ENCODE measurements around the gene FHAD1.

The FHAD1 gene

GRCh38 chr1:15442119-15442518 is 195.1 kb downstream of the FHAD1 start:
- ATAC-seq, result no peak
- TF ChIP-seq ZFP3 (CRISPR knock-in tag; IDR thresholded peaks at IDR 0.05) (no peak), CSRNP3 (CRISPR knock-in tag; IDR thresholded peaks at IDR 0.05) (no peak), TSHZ2 (CRISPR knock-in tag; IDR thresholded peaks at IDR 0.05) (no peak), TOX (CRISPR knock-in tag; IDR thresholded peaks at IDR 0.05; ENCODE audit: borderline replicate concordance) (no peak), BACH2 (CRISPR knock-in tag; IDR thresholded peaks at IDR 0.05; ENCODE audit: borderline replicate concordance) (no peak), CSDC2 (CRISPR knock-in tag; IDR thresholded peaks at IDR 0.05) (no peak), PPARA (CRISPR knock-in tag; IDR thresholded peaks at IDR 0.05; ENCODE audit: borderline replicate concordance) (no peak), ARNTL (CRISPR knock-in tag; IDR thresholded peaks at IDR 0.05; ENCODE audit: borderline replicate concordance, low read depth) (no peak)

- TF ChIP-seq PATZ1 (CRISPR knock-in tag; IDR thresholded peaks at IDR 0.05; ENCODE audit: borderline replicate concordance) (no peak), POU6F1 (CRISPR knock-in tag; IDR thresholded peaks at IDR 0.05; ENCODE audit: borderline replicate concordance, low read depth) (no peak), TOX (CRISPR knock-in tag; IDR thresholded peaks at IDR 0.05; ENCODE audit: borderline replicate concordance) (no peak), GLIS3 (CRISPR knock-in tag; IDR thresholded peaks at IDR 0.05) (no peak), ZNF565 (CRISPR knock-in tag; conservative IDR thresholded peaks at IDR 0.05; ENCODE audit: low read depth) (no peak), PPARA (CRISPR knock-in tag; IDR thresholded peaks at IDR 0.05; ENCODE audit: borderline replicate concordance) (no peak), RARB (CRISPR knock-in tag; IDR thresholded peaks at IDR 0.05) (no peak), BACH2 (CRISPR knock-in tag; IDR thresholded peaks at IDR 0.05; ENCODE audit: borderline replicate concordance) (no peak), ARNTL (CRISPR knock-in tag; IDR thresholded peaks at IDR 0.05; ENCODE audit: borderline replicate concordance, low read depth) (no peak), ESRRG (CRISPR knock-in tag; IDR thresholded peaks at IDR 0.05) (no peak)
- ATAC-seq, result no peak
Observed at GRCh38 chr1:15442759-15443158, 195.7 kb downstream of the FHAD1 start.

- ATAC-seq, result no peak
- no peak for TF ChIP-seq ZNF8 (CRISPR knock-in tag; IDR thresholded peaks at IDR 0.05)
- no peak for TF ChIP-seq TOX (CRISPR knock-in tag; IDR thresholded peaks at IDR 0.05; ENCODE audit: borderline replicate concordance)
- TF ChIP-seq OSR1 (CRISPR knock-in tag; IDR thresholded peaks at IDR 0.05), result no peak
- no peak for TF ChIP-seq CREB5 (CRISPR knock-in tag; IDR thresholded peaks at IDR 0.05; ENCODE audit: low read depth)
- TF ChIP-seq TSHZ2 (CRISPR knock-in tag; IDR thresholded peaks at IDR 0.05), result no peak
- no peak for TF ChIP-seq ZC3H10 (CRISPR knock-in tag; IDR thresholded peaks at IDR 0.05)
- no peak for TF ChIP-seq RARB (CRISPR knock-in tag; IDR thresholded peaks at IDR 0.05)
- no peak for TF ChIP-seq ZFP3 (CRISPR knock-in tag; IDR thresholded peaks at IDR 0.05)
- TF ChIP-seq ARNTL (CRISPR knock-in tag; IDR thresholded peaks at IDR 0.05; ENCODE audit: borderline replicate concordance, low read depth), result no peak
- TF ChIP-seq ZNF70 (CRISPR knock-in tag; IDR thresholded peaks at IDR 0.05), result no peak
- TF ChIP-seq CSRNP3 (CRISPR knock-in tag; IDR thresholded peaks at IDR 0.05), result no peak
- no peak for TF ChIP-seq ZNF565 (CRISPR knock-in tag; conservative IDR thresholded peaks at IDR 0.05; ENCODE audit: low read depth)
- TF ChIP-seq SNAI2 (CRISPR knock-in tag; IDR thresholded peaks at IDR 0.05), result no peak
- TF ChIP-seq POU6F1 (CRISPR knock-in tag; IDR thresholded peaks at IDR 0.05; ENCODE audit: borderline replicate concordance, low read depth), result no peak
- TF ChIP-seq ESRRG (CRISPR knock-in tag; IDR thresholded peaks at IDR 0.05), result no peak
- TF ChIP-seq BACH2 (CRISPR knock-in tag; IDR thresholded peaks at IDR 0.05; ENCODE audit: borderline replicate concordance), result no peak
- TF ChIP-seq ISL1 (CRISPR knock-in tag; IDR thresholded peaks at IDR 0.05), result no peak
Observed at GRCh38 chr1:15443281-15443680, 196.3 kb downstream of the FHAD1 start.

All from SK-N-SH treated with all-trans-retinoic acid at 6 μM for 48 hours (cell line).